Lower leg skin (tissue), 3 donors: Measurements from ENCODE around the gene CD2.

Source experiments
- POLR2A ChIP-seq, 2 donors: fragments of 450-650 bp; IDR thresholded peaks; one replicate each; pipeline ENCODE4 v1.6.1; 2016 to 2017; ENCODE audit warnings: antibody characterized with exemption in 2 of 2, mild to moderate bottlenecking in 1 of 2, moderate library complexity in 1 of 2
- TF ChIP-seq, protein P1 (sequence below), 3 donors: fragments of 450-650 bp; IDR thresholded peaks; one replicate each; pipeline ENCODE4 v1.5.1; 2016; ENCODE audit warnings: antibody characterized with exemption in 3 of 3, mild to moderate bottlenecking in 3 of 3, moderate library complexity in 2 of 3

DNA sequence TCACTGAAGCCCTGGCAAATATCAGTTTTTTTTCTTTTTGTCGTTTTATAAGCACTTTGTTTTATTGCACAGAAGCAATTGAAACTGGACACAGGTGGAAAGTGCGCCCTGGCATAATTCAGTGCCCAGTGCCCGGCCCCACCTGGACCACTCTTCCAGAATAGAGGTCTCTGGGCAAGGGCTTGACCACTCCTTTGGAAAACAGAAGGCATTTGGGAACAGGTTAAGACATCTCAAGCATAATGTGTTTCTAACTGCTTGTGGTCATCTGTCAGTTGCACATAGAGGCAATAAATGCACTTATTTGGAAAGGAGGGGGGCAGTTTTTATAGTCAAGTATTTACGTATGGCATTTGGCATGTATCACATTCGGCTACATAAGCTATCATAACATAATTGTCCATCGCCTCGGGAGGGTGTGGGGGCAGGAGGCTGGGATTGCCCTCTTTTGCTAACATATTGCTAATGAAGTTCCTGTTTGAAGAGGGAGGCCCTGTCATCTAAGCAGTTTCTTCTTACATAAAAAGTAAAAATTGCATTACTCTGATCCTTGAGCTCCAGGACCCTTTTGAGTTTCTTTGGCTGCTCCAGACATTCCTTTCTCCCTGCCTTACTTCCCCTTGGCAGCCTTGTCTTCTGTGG, 14.7 kb upstream of the CD2 start:
- TF ChIP-seq, protein P1, sequence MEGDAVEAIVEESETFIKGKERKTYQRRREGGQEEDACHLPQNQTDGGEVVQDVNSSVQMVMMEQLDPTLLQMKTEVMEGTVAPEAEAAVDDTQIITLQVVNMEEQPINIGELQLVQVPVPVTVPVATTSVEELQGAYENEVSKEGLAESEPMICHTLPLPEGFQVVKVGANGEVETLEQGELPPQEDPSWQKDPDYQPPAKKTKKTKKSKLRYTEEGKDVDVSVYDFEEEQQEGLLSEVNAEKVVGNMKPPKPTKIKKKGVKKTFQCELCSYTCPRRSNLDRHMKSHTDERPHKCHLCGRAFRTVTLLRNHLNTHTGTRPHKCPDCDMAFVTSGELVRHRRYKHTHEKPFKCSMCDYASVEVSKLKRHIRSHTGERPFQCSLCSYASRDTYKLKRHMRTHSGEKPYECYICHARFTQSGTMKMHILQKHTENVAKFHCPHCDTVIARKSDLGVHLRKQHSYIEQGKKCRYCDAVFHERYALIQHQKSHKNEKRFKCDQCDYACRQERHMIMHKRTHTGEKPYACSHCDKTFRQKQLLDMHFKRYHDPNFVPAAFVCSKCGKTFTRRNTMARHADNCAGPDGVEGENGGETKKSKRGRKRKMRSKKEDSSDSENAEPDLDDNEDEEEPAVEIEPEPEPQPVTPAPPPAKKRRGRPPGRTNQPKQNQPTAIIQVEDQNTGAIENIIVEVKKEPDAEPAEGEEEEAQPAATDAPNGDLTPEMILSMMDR (IDR thresholded peaks at IDR 0.05), result no peak
- TF ChIP-seq POLR2A (IDR thresholded peaks at IDR 0.05), result no peak
